Parathyroid adenoma (tissue), 2 donors: Measurements from ENCODE around the gene MOGAT2.

Experiments
- H2AFZ ChIP-seq: fragments of 300-600 bp; sonication (generic); one replicate; pipeline ENCODE4 v1.7.0; 2017; ENCODE audit warnings: antibody characterized with exemption, mild to moderate bottlenecking
- H3K27ac ChIP-seq: fragments of 300-600 bp; sonication (generic); one replicate; pipeline ENCODE4 v1.7.0; 2017
- H3K27me3 ChIP-seq: fragments of 300-600 bp; sonication (generic); one replicate; pipeline ENCODE4 v1.7.0; 2017; ENCODE audit warnings: low read length; ENCODE audit not compliant: control insufficient read depth, insufficient read depth
- H3K36me3 ChIP-seq: fragments of 300-600 bp; sonication (generic); one replicate; pipeline ENCODE4 v1.7.0; 2017; ENCODE audit warnings: low read length; ENCODE audit not compliant: control insufficient read depth, insufficient read depth
- H3K4me1 ChIP-seq: fragments of 300-600 bp; sonication (generic); one replicate; pipeline ENCODE4 v1.7.0; 2017; ENCODE audit warnings: control low read depth
- H3K4me2 ChIP-seq: fragments of 300-600 bp; sonication (generic); one replicate; pipeline ENCODE4 v1.7.0; 2017; ENCODE audit warnings: low read length
- H3K4me3 ChIP-seq: fragments of 300-600 bp; sonication (generic); one replicate; pipeline ENCODE4 v1.7.0; 2017; ENCODE audit warnings: low read depth, low read length
- H3K79me2 ChIP-seq: fragments of 300-600 bp; sonication (generic); one replicate; pipeline ENCODE4 v1.7.0; 2017; ENCODE audit warnings: control low read depth
- H3K9ac ChIP-seq: fragments of 300-600 bp; sonication (generic); one replicate; pipeline ENCODE4 v1.7.0; 2017; ENCODE audit warnings: mild to moderate bottlenecking
- H3K9me3 ChIP-seq: fragments of 300-600 bp; sonication (generic); one replicate; pipeline ENCODE4 v1.7.0; 2017; ENCODE audit warnings: low read length; ENCODE audit not compliant: control insufficient read depth
- CTCF ChIP-seq: fragments of 300-600 bp; sonication (generic); IDR thresholded peaks from one replicate; pipeline ENCODE4 v1.7.0; 2017; ENCODE audit warnings: antibody characterized with exemption, mild to moderate bottlenecking
- donor health status: primary hyperparathyroidism.

Gene MOGAT2

GRCh38 chr11:75762885-75763284 lies 45.2 kb downstream of the MOGAT2 start:
- Histone ChIP-seq H3K9me3 (no peaks in the 10 kb centered on the region), H2AFZ (no peak overlapping the region), H3K4me1 (no peaks in the 10 kb centered on the region), H3K9ac (no peak overlapping the region), H3K27ac (no peak overlapping the region), H3K27me3 (no peaks in the 10 kb centered on the region), H3K4me3 (no peak overlapping the region), H3K36me3 (no peaks in the 10 kb centered on the region), H3K79me2 (no peaks in the 10 kb centered on the region), H3K4me2 (no peak overlapping the region)
- no peak for TF ChIP-seq CTCF

GRCh38 chr11:75763846-75764245 lies 46.2 kb downstream of the MOGAT2 start:
- no peak overlapping the region for H3K4me3 ChIP-seq
- no peaks in the 10 kb centered on the region for H3K27me3 ChIP-seq
- no peaks in the 10 kb centered on the region for H3K79me2 ChIP-seq
- no peak overlapping the region for H3K9ac ChIP-seq
- no peaks in the 10 kb centered on the region for H3K9me3 ChIP-seq
- H3K27ac ChIP-seq: no peak overlapping the region
- no peaks in the 10 kb centered on the region for H3K4me1 ChIP-seq
- no peak for TF ChIP-seq CTCF
- H3K4me2 ChIP-seq: no peak overlapping the region
- no peak overlapping the region for H2AFZ ChIP-seq
- H3K36me3 ChIP-seq: no peaks in the 10 kb centered on the region

GRCh38 chr11:75765116-75765515 lies 47.5 kb downstream of the MOGAT2 start:
- no peak overlapping the region for H2AFZ ChIP-seq
- no peaks in the 10 kb centered on the region for H3K79me2 ChIP-seq
- no peaks in the 10 kb centered on the region for H3K4me1 ChIP-seq
- no peak overlapping the region for H3K4me3 ChIP-seq
- H3K4me2 ChIP-seq: no peak overlapping the region
- no peaks in the 10 kb centered on the region for H3K27me3 ChIP-seq
- no peaks in the 10 kb centered on the region for H3K36me3 ChIP-seq
- H3K9me3 ChIP-seq: no peaks in the 10 kb centered on the region
- no peak overlapping the region for H3K27ac ChIP-seq
- no peak for TF ChIP-seq CTCF
- no peak overlapping the region for H3K9ac ChIP-seq

- Histone ChIP-seq H3K36me3 (no peaks in the 10 kb centered on the region), H3K79me2 (no peaks in the 10 kb centered on the region), H3K4me1 (no peaks in the 10 kb centered on the region), H2AFZ (no peak overlapping the region), H3K9ac (no peak overlapping the region), H3K4me3 (no peak overlapping the region), H3K27ac (no peak overlapping the region), H3K9me3 (no peaks in the 10 kb centered on the region), H3K27me3 (no peaks in the 10 kb centered on the region), H3K4me2 (no peak overlapping the region)
- TF ChIP-seq CTCF: no peak
Measured at GRCh38 chr11:75766443-75767227, 49.0 kb downstream of the MOGAT2 start.

- H3K36me3 ChIP-seq: no peaks in the 10 kb centered on the region
- H2AFZ ChIP-seq: no peak overlapping the region
- no peaks in the 10 kb centered on the region for H3K27me3 ChIP-seq
- no peaks in the 10 kb centered on the region for H3K79me2 ChIP-seq
- H3K27ac ChIP-seq: no peak overlapping the region
- no peak overlapping the region for H3K4me2 ChIP-seq
- H3K9me3 ChIP-seq: no peaks in the 10 kb centered on the region
- no peak overlapping the region for H3K9ac ChIP-seq
- no peak overlapping the region for H3K4me3 ChIP-seq
- no peaks in the 10 kb centered on the region for H3K4me1 ChIP-seq
- TF ChIP-seq CTCF: no peak
Measured at GRCh38 chr11:75767228-75767572, 49.6 kb downstream of the MOGAT2 start.
